HCT116 (cell line): ENCODE data around the gene DPF3.

Experiments used
- CTCF ChIP-seq, 3 experiments: fragments of 200-600 bp in 1 of 3; sonication (generic) in 1 of 3; IDR thresholded peaks in 2 of 3; conservative IDR thresholded peaks in 1 of 3; 2 replicates each; pipeline ENCODE4 v1.5.1; 2012 to 2017; ENCODE audit warnings: low read depth in 2 of 3, low read length in 2 of 3, antibody characterized with exemption in 1 of 3, borderline replicate concordance in 1 of 3, control low read depth in 1 of 3, mild to moderate bottlenecking in 1 of 3, mixed read lengths in 1 of 3, mixed run types in 1 of 3, moderate library complexity in 1 of 3; ENCODE audit not compliant: insufficient read depth in 1 of 3
- SRF ChIP-seq: IDR thresholded peaks from 2 replicates; pipeline ENCODE4 v1.6.1; 2012; ENCODE audit warnings: low read depth
- TF ChIP-seq, protein P1 (sequence below): IDR thresholded peaks from 2 replicates; pipeline ENCODE4 v1.6.1; 2012

DNA sequence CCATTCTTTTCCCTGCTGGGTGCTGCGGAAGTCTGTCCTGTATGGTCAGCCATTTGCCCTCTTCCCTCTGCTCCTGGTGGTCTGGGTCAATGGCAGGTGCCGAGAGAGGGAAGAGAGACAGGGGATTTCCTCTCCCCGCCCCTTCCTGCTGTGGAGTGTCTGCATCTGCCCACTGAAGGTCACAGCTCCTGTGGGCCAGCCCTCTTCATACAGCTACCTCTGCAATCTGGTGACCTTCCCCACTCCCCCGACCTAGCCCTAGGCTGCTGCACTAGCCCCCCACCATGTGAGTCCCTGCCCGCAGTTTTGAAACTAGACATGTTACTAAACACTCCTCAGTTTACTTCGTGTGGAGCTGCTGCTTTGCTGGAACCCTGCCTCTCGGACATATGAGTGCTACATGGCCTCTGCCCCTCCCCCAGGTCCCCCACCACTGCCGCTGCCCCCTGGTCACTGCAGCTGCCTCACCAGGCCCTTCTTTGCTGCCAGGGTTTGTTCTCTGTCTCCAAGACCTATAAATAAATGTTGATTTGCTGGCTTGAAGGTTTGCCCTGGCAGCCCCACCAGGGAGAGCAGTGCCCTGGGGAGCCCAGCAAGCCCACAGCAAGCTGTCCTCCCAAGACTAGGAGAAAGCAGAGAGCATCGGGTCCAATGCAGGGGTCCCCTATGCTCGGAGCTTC is 102.9 kb downstream of the DPF3 start:
- no peak for TF ChIP-seq CTCF (IDR thresholded peaks at IDR 0.05 in 2 of 3, conservative IDR thresholded peaks at IDR 0.05 in 1 of 3; ENCODE audit: borderline replicate concordance in 1 of 3, insufficient read depth in 1 of 3, low read depth in 2 of 3, low read length in 2 of 3)
- no peak for TF ChIP-seq SRF
- TF ChIP-seq, protein P1, sequence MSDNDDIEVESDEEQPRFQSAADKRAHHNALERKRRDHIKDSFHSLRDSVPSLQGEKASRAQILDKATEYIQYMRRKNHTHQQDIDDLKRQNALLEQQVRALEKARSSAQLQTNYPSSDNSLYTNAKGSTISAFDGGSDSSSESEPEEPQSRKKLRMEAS: no peak
